ENCODE results near the gene POLR3G.
A peak's percentile ranks its signal among the peaks of the same experiment; 100 is the strongest.

Gene POLR3G

DNA sequence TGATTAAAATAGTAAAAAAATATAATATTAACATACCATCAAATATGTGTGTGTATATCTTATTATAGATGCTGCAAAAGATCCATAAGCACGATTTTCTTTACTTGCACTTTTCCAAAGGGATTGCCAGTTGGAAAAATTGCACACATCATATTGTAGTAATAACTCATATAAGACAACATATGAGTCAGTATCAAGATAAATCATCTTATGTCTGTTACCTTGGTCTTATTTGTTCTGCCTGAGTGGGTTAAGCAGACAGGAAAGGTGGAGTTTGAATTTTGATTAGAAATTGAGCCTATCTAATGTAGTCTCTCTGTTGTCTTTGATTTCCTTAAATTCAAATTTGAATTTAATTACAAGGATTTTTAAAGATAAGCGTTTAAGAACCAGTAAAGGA is 30.1 kb downstream of the POLR3G start:
- no peak for DNase-seq

GRCh38 chr5:90506221-90506620 is 31.6 kb downstream of the POLR3G start:
- DNase-seq, result no peak

- no peak for DNase-seq
These were observed 35.8 kb downstream of the POLR3G start for GRCh38 chr5:90510438-90510837.

DNA sequence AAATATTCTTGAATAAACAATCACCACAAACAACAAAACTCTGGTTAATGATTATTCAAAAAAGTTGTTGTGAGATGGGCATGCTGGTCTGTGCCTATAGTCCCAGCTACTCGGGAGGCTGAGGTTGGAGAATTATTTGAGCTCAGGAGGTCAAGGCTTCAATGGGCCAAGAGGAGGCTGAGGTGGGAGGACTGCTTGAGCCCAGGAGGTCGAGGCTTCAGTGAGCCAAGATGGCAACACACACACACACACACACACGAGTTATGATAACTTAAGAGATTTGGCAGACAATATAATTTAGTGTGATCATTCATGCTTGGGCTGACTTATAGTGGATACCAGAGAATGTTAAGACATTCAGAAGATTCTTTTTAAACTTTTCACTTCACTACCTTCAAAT is 39.9 kb downstream of the POLR3G start:
- DNase-seq, result no peak

GRCh38 chr5:90518661-90519060 is 44.0 kb downstream of the POLR3G start:
- DNase-seq, result no peak

DNA sequence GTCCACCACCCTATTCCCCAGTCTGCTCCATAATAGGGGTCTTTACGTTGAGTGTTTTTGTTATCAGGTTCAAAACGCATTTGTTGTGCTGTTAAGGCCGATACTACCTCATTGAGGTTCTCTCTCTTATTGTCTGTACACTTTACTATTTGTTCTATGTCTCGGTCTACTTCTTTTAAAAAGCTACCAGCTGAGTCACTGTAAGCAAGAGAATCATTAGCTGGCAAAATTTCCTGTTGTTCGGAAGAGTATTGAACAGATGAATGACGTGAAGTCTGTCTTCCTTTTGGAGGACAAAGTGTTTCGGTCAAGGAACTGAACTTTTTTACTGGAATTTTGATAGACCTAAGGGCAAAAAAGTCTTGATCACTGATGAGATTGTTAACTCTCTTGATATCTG is 44.4 kb downstream of the POLR3G start:
- DNase-seq, result no peak

DNA sequence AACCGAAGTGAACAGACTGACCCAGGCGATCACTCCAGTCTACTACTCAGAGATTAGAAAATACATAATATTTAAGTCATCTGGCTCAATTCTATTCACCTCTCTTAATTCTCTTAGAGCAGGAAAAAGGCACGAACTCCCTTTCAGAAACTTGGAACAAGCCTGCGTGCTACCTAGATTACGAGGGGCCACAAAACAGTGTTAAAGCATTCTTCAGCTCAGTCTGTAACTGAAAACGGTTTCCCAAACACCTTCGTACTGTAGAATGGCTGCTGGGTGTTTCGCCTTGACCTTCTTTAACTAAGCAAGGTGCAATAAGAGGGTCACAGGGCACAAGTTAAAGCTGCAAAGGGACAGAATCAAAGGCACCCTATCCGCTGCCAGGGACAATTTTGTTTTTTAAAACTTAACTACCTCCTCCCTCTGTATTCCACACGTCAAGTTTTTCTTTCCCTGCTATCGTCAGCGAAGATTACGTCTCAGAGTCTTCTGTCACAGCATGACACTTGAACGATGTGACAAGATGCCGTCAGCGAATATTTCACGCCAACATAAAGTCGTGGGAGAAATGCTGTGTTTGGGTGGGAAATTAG is 54.0 kb downstream of the POLR3G start:
- DNase-seq, result no peak

DNA sequence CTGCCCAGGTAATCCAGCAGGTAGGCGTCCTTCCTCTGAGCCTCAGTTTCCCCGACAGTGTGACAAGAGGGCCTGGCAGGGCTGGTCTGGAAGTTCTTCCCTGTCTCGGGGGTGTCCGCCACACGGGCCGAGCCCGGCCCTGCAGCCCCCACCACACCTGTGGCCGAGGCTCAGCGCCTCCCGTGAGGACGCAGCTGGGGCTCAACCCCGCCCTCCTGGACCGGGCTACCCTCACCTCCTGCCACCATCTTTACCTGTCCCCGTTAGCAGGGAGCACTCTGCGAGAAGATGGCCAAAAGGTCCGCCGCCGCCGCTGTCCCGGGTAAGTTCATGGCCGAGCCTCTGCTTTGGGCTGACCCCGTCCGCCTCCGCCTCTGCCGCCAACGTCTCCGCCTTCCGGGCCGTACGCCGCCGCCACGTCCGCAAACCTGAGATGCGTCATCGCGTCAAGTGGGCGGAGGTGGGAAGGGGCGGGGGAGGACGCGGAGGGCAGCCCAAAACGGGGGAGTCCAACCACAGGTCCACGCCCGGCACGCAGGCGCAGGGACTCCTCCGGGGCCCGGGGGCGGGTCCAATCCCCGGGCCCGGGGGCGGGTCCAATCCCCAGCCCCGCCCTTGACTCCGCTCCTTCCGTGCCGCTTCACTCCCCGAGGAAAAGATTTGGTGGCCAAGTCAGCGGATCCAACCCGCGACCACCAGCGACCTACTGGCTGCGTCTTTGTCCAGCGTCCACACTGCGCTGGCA is 54.7 kb downstream of the POLR3G start, which contains the start of gene LYSMD3:
Gene LYSMD3 (minus strand): TSS at position 391 of the 745 bp plus-strand sequence. CDS start 4,295 bp downstream, outside the sequence.
- DNase-seq, result peak; percentile 80

- peak; percentile 59 for DNase-seq
These were observed 55.4 kb downstream of the POLR3G start for GRCh38 chr5:90529939-90530677.

- no peak for DNase-seq
These were observed 56.2 kb downstream of the POLR3G start for GRCh38 chr5:90530736-90531487.

GRCh38 chr5:90533794-90534193 is 59.1 kb downstream of the POLR3G start:
- DNase-seq, result no peak

- no peak for DNase-seq
These were observed 60.3 kb downstream of the POLR3G start for GRCh38 chr5:90534922-90535321.

- DNase-seq, result no peak
These were observed 68.3 kb downstream of the POLR3G start for GRCh38 chr5:90542827-90543519.

- DNase-seq, result no peak
These were observed 70.8 kb downstream of the POLR3G start for GRCh38 chr5:90545511-90545910.

DNA sequence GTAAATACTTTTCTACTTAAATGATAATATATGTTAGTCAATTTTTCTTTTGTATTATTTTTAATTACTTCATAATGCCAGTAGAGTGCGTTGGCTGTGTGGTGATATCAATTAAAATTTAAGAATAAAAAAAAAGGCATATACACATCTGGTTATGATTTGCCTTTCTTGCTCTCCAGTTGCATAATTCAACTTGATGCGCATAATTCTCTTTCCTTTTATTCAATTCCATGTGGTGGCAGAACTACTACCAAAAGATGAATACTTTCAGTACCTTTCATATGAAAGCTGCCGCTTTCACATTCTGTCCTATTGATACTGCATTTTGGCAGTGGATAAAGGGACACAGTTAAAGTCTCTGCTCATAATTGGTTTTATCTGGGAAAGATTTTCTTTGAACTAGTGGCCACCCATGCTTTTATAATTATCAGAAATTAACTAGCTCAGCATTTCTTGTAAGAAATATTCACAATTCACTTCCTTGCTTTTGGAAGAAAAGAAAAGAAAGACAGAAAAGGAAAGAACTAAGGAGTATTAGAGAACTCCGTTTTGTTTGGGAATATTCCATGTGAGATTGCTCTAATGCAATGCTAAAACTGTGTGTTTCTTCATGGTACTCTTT is 71.7 kb downstream of the POLR3G start:
- DNase-seq, result no peak

DNA sequence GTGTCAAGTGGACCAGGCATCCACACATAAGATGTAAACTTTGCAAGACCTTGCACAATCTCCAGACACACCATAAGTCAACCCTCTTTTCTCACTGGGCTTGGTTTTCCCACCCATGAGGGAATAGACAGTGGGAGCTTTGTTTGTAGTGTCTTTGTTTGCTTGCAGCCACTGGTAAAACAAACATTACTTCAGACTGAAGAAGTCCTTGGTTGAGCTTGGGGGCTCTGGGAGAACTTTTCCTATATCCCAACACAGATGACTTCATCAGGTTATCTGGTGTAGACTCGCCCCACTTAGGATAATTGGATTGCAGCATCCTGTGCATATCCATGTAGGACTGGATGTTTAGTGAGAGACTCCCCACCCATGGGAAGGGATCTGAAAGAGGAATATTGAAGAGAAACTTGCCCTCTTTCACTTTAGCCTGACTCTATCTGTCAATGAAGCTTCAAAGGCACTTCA is 72.4 kb downstream of the POLR3G start:
- DNase-seq, result no peak

GRCh38 chr5:90548069-90548593 is 73.5 kb downstream of the POLR3G start:
- DNase-seq, result no peak

- no peak for DNase-seq
These were observed 74.6 kb downstream of the POLR3G start for GRCh38 chr5:90549223-90549622.

DNA sequence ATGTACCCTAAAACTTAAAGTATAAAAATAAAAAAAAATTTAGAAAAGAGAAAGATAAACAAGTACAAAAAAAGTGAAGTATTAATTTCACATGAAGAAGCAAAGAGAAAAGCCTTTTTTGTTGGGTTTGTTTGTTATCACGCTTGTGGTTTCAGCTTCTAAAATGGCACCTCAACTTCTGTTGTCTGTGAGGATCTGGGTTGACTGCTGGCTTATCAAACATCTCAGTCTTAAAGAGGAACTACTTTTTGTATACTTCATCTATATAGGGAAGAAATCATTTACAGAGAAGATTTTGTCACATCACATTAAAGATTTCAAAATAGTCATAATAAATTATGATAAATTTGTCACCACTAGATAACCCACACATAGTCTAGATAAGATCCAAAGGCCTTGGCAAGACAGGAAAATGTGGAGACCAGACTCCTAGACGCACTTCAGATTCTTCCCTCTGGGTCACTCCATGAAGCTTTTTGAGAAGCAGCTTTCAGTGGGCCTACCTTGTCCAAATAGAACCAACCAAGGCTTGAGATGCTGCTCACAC is 75.1 kb downstream of the POLR3G start:
- DNase-seq, result no peak

- DNase-seq, result no peak
These were observed 76.3 kb downstream of the POLR3G start for GRCh38 chr5:90550963-90551362.

DNA sequence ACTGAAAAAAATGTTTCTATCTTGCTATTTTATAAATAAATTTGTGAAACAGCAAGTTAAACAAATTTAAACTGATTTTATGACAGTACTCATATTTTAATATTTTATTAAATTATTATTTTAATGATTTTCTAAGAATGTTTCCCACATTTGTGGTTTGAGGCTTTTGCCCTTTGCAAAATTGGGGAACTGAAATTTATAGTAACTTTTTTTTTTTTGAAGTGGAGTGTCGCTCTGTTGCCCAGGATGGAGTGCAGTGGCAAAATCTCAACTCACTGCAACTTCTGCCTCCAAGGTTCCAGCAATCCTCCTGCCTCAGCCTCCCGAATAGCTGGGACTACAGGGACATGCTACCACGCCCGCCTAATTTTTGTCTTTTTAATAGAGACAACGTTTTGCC is 76.7 kb downstream of the POLR3G start:
- no peak for DNase-seq
